ENCODE results near the gene A2ML1. TPM values are rescaled to one million over a fixed set of nuclear protein-coding genes. Genes with fewer than 3 reads are reported as not detected.

A2ML1 gene
- total RNA-seq, 1 experiment from 2014 or later, result 3.3 TPM

Other genes starting within 250 kb of the A2ML1 start
- gene AICDA, start 209.8 kb upstream of the A2ML1 start, total RNA-seq (2021), result not detected in 2 replicates
- 0.52 and 1.7 TPM in 2 replicates for gene MFAP5, start 159.8 kb upstream of the A2ML1 start, total RNA-seq (2021)
- 21.9 and 27.2 TPM in 2 replicates for gene RIMKLB, start 124.6 kb upstream of the A2ML1 start, total RNA-seq (2021)
- 40.3 and 51.2 TPM in 2 replicates for gene PHC1, start 91.9 kb downstream of the A2ML1 start, total RNA-seq (2021)
- gene M6PR, start 127.0 kb downstream of the A2ML1 start, total RNA-seq (2021), result 138 and 160 TPM in 2 replicates
- 1.2 and 1.9 TPM in 2 replicates for gene KLRG1, start 166.9 kb downstream of the A2ML1 start, total RNA-seq (2021)